HG03442 (cell line): ENCODE data around the gene PLEKHA4.
"Not testable (repeated sequence)": the region's sequence is repeated elsewhere in the genome, so short reads cannot be mapped to it uniquely, and the experiment has no call there.

Source experiments
- ATAC-seq: cut with Tn5 transposase; IDR thresholded peaks from one replicate; pipeline ENCODE4 v1.9.1; 2021; ENCODE audit warnings: mild to moderate bottlenecking, moderate library complexity; ENCODE audit not compliant: unreplicated experiment

Gene PLEKHA4

GRCh38 chr19:48802623-48803022 lies 65.8 kb downstream of the PLEKHA4 start:
- no peak for ATAC-seq

DNA sequence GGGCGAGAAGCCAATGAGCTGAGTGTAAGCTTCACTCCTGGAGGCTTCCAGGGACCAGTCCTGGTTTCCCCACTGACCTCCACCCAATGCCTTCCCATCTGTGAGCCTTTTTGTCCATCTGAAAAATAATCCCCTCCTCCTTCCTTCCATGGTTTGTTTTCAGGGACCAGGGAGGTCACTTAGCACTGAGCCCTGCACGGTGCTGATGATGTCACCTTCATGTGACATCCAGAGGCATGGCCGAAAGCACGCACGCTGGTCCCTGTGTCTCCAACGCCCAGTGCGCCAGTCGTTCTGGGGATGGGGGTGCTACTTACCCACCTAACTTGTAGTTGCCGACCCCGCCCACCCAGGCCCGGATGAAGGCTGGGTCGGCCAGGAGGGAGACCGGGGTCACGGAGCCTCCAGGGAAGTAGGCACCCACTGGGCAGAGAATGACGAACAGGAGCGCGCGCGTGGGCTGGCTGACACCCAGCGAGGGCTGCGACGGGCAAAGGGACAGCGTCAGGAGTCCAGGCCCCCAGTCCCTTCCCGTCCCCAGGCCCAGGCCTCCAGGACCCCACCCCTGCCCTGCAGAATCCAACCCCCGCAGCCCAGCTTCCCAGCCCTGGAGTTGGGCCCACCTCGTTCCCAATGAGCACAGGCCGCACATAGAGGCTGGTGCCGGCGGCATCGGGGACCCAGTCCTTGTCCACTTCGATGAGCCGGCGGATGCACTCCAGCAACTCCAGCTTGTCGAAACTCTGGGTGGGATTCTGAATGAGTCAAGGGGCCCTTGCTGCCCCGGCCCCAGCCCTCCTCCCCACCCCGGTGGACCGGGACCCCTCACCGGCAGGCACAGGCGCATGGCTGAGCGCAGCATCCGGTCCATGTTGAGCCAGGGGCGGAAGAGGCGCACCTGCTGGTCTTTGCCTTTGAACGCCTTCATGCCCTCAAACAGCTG lies 68.8 kb downstream of the PLEKHA4 start:
- no peak for ATAC-seq

DNA sequence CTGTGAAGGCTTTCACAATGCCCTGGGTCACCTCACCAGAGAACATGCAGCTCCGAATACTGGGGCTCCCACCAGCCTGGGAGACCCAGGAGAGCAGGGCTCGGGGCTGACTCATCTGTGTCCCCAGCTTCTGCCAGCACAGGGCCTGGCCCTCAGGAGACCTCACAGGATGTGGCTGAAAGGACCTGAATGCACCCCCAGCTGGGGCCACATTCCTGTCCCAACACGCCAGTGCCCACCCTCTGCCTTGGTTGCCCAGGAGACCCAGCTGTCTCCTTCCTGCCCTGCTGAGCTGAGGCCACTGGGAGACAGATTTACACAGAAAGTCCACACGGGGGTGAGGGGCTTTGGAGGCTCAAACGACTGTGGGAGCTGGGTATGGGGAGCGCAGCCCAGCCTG lies 69.5 kb downstream of the PLEKHA4 start:
- ATAC-seq, result no peak

DNA sequence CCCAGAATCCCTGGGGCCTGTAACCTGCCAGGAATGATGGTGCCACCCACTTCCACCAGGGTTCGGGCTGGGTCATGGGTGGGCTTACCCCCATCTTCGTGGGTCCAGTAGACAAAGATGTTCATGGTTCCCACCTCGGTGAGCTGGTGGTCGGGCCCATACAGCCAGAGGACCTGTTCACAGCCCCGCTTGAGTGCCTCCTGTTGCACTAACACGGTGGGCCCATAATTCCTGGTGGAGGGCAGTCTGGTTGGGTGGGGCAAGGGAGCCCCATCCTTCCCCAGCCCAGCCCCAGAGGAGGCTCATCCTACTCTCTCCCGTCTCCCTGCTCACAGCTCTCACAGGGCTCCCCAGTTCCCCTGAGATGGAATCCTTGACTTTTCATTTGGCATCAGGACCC lies 71.3 kb downstream of the PLEKHA4 start:
- no peak for ATAC-seq

GRCh38 chr19:48796298-48797083 lies 71.9 kb downstream of the PLEKHA4 start:
- no peak for ATAC-seq

DNA sequence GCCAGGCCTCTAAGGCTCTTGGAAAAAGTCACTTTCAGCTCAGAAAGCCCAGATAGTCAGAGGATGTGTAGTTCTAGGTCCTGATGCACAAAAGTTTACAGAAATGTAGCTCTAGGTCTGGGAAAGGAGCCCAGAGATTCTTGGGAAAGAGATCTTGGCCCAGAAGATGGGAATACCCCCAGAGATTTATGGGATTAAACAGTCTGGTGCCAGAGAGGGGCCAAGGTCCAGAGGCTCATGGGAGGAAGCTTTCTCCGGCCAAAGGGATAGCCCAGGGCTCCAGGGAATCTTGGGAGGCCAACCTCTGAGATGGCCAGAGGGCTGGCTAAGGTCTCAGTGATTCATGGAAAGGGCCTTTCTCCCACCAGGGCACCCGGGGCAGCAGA lies 72.7 kb downstream of the PLEKHA4 start:
- ATAC-seq, result no peak

DNA sequence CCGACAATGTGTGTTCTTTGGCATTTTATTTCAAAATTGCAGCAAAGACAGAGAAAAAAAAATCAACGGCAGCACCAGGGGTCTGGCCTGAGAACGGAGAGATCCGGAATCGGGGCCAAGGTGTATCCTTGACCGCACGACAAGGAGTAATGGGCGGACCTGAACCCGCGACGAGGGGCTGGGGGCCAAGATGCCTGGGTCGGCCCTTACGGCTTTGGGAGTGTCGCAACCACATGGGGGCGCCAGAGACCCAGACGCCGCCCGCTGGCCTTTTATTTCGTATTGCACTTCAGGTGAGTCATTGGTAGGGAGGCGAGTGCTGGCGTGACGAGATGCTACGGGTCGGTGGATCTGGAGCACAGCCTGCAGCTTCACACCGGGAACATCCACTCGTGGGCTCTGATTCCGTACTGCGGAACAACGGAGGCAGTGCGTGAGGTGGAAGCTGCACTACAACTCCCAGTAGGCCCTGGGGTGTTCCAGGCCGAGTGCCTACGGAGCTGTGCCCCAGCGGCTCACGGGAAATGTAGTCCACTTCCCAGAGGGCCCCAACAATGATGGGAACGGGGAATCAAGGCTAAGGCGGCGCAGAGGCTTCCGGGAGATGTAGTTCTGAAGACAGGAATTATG lies 73.2 kb downstream of the PLEKHA4 start:
- ATAC-seq, result peak; percentile 70

DNA sequence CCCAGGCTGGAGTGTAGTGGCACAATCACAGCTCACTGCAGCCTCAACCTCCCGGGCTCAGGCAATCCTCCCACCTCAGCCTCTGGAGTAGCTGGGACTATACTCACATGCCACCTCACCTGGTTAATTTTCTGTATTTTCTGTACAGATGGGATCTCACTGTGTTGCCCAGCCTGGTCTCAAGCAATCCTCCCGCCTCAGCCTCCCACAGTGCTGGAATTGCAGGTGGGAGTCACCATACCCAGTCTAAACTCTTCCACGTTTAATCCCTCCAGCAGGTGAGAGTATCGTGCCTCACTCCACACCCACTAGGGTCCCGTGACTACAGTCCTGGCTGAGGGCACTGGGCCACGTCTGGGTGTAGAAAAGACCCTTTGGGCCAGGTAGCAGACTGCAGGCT lies 74.1 kb downstream of the PLEKHA4 start:
- ATAC-seq, result no peak

- no peak for ATAC-seq
Measured at GRCh38 chr19:48793271-48793670, 75.1 kb downstream of the PLEKHA4 start.

DNA sequence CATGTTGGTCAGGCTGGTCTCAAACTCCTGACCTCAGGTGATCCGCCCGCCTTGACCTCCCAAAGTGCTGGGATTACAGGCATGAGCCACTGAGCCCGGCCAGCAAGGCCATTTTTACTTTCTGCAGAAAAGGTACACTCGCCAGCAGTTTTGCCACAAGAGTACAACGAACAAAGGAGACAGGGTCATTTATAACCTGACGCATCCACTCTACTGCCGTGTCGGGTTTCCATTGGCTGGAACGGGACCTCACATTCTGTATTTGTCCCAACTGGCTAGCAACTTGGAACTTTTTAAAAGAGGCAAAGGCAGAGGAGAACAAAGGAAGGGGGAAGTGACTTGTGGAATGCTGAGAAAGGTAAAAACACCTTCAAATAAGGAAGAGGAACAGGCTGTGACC lies 81.1 kb downstream of the PLEKHA4 start:
- ATAC-seq, result not testable (repeated sequence)
